Measurements from ENCODE around the gene ADCYAP1R1. TPM values are rescaled to one million over a fixed set of nuclear protein-coding genes. Genes with fewer than 3 reads are reported as not detected.
"Not testable (repeated sequence)": the region's sequence is repeated elsewhere in the genome, so short reads cannot be mapped to it uniquely, and the experiment has no call there.

The ADCYAP1R1 gene
- total RNA-seq, 2 donors from 2014 or later: 0.86 to 3.1 TPM

DNA sequence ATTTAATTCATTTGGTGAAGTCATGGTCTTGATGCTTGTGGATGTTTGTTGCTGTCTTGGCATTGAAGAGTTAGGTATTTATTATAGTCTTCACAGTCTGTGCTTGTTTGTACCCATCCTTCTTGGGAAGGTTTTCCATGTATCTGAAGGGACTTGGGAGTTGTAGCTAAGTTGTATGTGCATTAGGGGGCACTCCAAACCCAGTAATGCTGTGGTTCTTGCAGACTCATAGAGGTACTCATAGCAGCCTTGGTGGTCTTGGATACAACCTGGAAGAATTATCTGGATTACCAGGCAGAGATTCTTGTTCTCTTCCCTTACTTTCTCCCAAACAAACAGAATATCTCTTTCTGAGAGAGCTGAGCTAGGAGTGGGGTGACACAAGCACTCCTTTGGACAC is 93.2 kb downstream of the ADCYAP1R1 start:
- no peak for TF ChIP-seq CTCF (IDR thresholded peaks at IDR 0.05)
- H3K9me3 ChIP-seq: peaks cover 0 to 6% of the 10 kb centered on the region in 2 donors
- no peak overlapping the region for H3K27ac ChIP-seq
- DNase-seq (ENCODE audit: low spot score): no peak
- H3K36me3 ChIP-seq: no peaks in the 10 kb centered on the region
- H3K4me3 ChIP-seq: no peak overlapping the region
- no peaks in the 10 kb centered on the region for H3K27me3 ChIP-seq
- H3K4me1 ChIP-seq: no peaks in the 10 kb centered on the region

DNA sequence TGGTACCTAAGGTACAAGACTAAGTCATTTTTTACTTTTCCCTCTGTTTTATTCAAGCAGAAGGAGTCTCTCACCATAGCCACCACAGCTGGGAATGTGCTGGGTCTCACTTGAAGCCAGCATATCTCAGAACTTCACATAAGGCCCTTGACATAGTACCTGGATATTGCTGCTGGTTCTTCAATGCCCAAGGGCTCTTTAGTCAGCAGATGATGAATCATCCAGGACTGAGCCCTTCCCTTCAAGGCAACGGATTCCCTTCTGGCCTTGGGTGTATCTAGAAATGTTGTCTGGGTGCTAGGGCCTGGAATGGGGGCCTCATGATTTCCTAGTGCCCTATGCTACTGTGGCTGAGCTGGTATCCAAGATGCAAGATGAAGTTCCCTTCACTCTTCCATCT is 93.9 kb downstream of the ADCYAP1R1 start:
- Histone ChIP-seq H3K4me1 (no peaks in the 10 kb centered on the region), H3K9me3 (peaks cover 0 to 6% of the 10 kb centered on the region in 2 donors), H3K27ac (no peak overlapping the region), H3K27me3 (no peaks in the 10 kb centered on the region), H3K4me3 (no peak overlapping the region), H3K36me3 (no peaks in the 10 kb centered on the region)
- TF ChIP-seq CTCF (IDR thresholded peaks at IDR 0.05): no peak
- DNase-seq (ENCODE audit: low spot score): no peak

DNA sequence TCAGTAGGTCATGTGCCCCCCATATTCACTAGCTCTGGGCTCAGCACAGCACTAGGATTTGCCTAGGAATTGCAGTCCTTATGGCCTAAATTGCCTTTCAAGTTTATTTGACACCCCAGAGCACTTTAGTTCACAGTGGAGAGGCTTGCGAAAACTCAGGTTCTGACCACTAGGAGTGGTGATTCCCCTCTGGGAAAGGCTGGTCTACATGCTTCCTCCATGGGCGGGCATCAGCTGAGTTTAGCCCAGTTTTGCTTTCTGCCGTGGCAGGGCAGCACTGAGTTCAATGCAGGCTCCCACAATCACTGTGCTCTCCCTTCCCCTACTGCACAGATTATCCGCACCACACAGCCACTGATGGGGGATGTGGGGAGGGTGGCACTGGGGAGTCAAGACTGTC is 94.4 kb downstream of the ADCYAP1R1 start:
- no peaks in the 10 kb centered on the region for H3K4me1 ChIP-seq
- H3K36me3 ChIP-seq: no peaks in the 10 kb centered on the region
- H3K27me3 ChIP-seq: no peaks in the 10 kb centered on the region
- DNase-seq (ENCODE audit: low spot score): no peak
- no peak for TF ChIP-seq CTCF (IDR thresholded peaks at IDR 0.05)
- H3K4me3 ChIP-seq: no peak overlapping the region
- H3K27ac ChIP-seq: no peak overlapping the region
- H3K9me3 ChIP-seq: peaks cover 0 to 6% of the 10 kb centered on the region in 2 donors

- H3K27ac ChIP-seq: no peak overlapping the region
- no peaks in the 10 kb centered on the region for H3K9me3 ChIP-seq
- H3K4me3 ChIP-seq: no peak overlapping the region
- H3K36me3 ChIP-seq: no peaks in the 10 kb centered on the region
- peaks cover 0 to 4% of the 10 kb centered on the region in 2 donors for H3K27me3 ChIP-seq
- TF ChIP-seq CTCF (IDR thresholded peaks at IDR 0.05): no peak
- DNase-seq (ENCODE audit: low spot score): no peak
- no peaks in the 10 kb centered on the region for H3K4me1 ChIP-seq
Observed at GRCh38 chr7:31151849-31152248, 99.7 kb downstream of the ADCYAP1R1 start.

GRCh38 chr7:31153318-31153717 is 101.2 kb downstream of the ADCYAP1R1 start:
- not testable (repeated sequence) for H3K36me3 ChIP-seq; H3K4me3 ChIP-seq; H3K27me3 ChIP-seq; DNase-seq (ENCODE audit: low spot score); H3K27ac ChIP-seq; H3K9me3 ChIP-seq; H3K4me1 ChIP-seq

DNA sequence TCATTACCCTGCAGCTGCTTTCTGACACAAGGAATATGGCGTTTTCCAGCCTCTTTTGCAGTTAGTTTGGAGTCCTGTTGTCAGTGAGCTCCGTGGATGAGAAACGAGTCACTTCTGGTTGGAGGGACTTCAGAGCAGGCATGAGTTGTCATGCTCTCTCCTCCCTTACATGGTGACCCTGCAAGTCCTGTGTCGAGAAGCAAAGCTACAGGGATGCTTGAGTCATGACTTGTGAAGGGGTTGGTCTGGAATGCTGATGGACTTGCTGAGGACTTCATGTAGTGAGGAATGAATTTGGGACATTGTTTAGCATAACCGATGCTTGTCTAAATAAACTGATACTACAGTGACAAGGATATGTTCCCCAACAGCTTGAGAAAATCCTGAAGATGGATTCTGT is 108.8 kb downstream of the ADCYAP1R1 start:
- Histone ChIP-seq H3K4me1 (no peaks in the 10 kb centered on the region), H3K36me3 (no peaks in the 10 kb centered on the region), H3K27ac (no peak overlapping the region), H3K4me3 (no peak overlapping the region), H3K27me3 (no peaks in the 10 kb centered on the region), H3K9me3 (no peaks in the 10 kb centered on the region)
- TF ChIP-seq CTCF (IDR thresholded peaks at IDR 0.05): no peak
- no peak for DNase-seq (ENCODE audit: low spot score)

Other genes with a start within 250 kb of the ADCYAP1R1 start
- gene AQP1, start 140.5 kb upstream of the ADCYAP1R1 start, total RNA-seq: 100 to 1,000 TPM; 353 to 517 TPM
- not detected for gene GHRHR, start 88.4 kb upstream of the ADCYAP1R1 start, total RNA-seq

Data from right atrium auricular region (tissue), 2 donors.